Liver (tissue), 9 donors: ENCODE measurements around the gene NR1I3. TPM values are rescaled to one million over a fixed set of nuclear protein-coding genes. Genes with fewer than 3 reads are reported as not detected.

ENCODE experiments used
- DNase-seq: peaks from one replicate; pipeline ENCODE4 v3.0.0-alpha.2; 2017; ENCODE audit warnings: low spot score
- H3K27ac ChIP-seq, 2 donors: one replicate each; pipeline ENCODE4 v1.7.0; 2013; ENCODE audit warnings: inconsistent platforms in 2 of 2, low read length in 2 of 2, control low read depth in 1 of 2, low read depth in 1 of 2, mild to moderate bottlenecking in 1 of 2
- H3K27me3 ChIP-seq, 4 donors: one replicate each; pipeline versions ENCODE4 v1.6.1 to v1.7.0; 2013; ENCODE audit warnings: low read length in 3 of 4, inconsistent platforms in 1 of 4, mild to moderate bottlenecking in 1 of 4, moderate library complexity in 1 of 4; ENCODE audit not compliant: control insufficient read depth in 4 of 4, insufficient read depth in 4 of 4
- H3K36me3 ChIP-seq, 4 donors: one replicate each; pipeline versions ENCODE4 v1.6.1 to v1.7.0; 2013; ENCODE audit warnings: low read length in 3 of 4, mild to moderate bottlenecking in 3 of 4, low read depth in 1 of 4, moderate library complexity in 1 of 4; ENCODE audit not compliant: control insufficient read depth in 4 of 4, insufficient read depth in 3 of 4
- H3K4me1 ChIP-seq, 4 donors: one replicate each; pipeline versions ENCODE4 v1.6.1 to v1.7.0; 2013; ENCODE audit warnings: low read length in 3 of 4, mild to moderate bottlenecking in 3 of 4, moderate library complexity in 1 of 4; ENCODE audit not compliant: control insufficient read depth in 4 of 4, insufficient read depth in 4 of 4
- H3K4me3 ChIP-seq, 3 donors: one replicate each; pipeline versions ENCODE4 v1.6.1 to v1.7.0; 2013; ENCODE audit warnings: low read length in 3 of 3, control low read depth in 1 of 3, low read depth in 1 of 3, mild to moderate bottlenecking in 1 of 3
- H3K9ac ChIP-seq, 2 donors: one replicate each; pipeline ENCODE4 v1.7.0; 2013; ENCODE audit warnings: low read length in 2 of 2, mild to moderate bottlenecking in 2 of 2, moderate library complexity in 2 of 2, control low read depth in 1 of 2, low read depth in 1 of 2
- H3K9me3 ChIP-seq, 4 donors: one replicate each; pipeline versions ENCODE4 v1.6.1 to v1.7.0; 2013; ENCODE audit warnings: low read length in 3 of 4; ENCODE audit not compliant: control insufficient read depth in 4 of 4
- ATF3 ChIP-seq: IDR thresholded peaks from 2 replicates; pipeline ENCODE4 v1.6.1; 2016; ENCODE audit warnings: antibody characterized with exemption
- CTCF ChIP-seq: fragments of 150-350 bp; IDR thresholded peaks from 2 replicates; pipeline ENCODE4 v1.5.1; 2017; ENCODE audit warnings: improper control_type of control experiment, low read depth, low read length; ENCODE audit not compliant: missing input control
- EGR1 ChIP-seq, 2 donors: IDR thresholded peaks; 2 replicates each; pipeline ENCODE4 v1.6.1; 2016 to 2018; ENCODE audit warnings: antibody characterized with exemption in 2 of 2, low read depth in 2 of 2
- FOXA1 ChIP-seq: IDR thresholded peaks from 2 replicates; pipeline ENCODE4 v1.6.1; 2016; ENCODE audit warnings: antibody characterized with exemption
- GABPA ChIP-seq, 2 donors: IDR thresholded peaks in 1 of 2; conservative IDR thresholded peaks in 1 of 2; 2 replicates each; pipeline ENCODE4 v1.6.1; 2016; ENCODE audit warnings: antibody characterized with exemption in 2 of 2, mild to moderate bottlenecking in 1 of 2, moderate library complexity in 1 of 2
- HNF4A ChIP-seq, 2 donors: conservative IDR thresholded peaks; 2 replicates each; pipeline ENCODE4 v1.6.1; 2016; ENCODE audit warnings: antibody characterized with exemption in 2 of 2, mild to moderate bottlenecking in 2 of 2
- HNF4G ChIP-seq: IDR thresholded peaks from 2 replicates; pipeline ENCODE4 v1.6.1; 2016; ENCODE audit warnings: antibody characterized with exemption
- JUND ChIP-seq, 2 donors: IDR thresholded peaks; 2 replicates each; pipeline ENCODE4 v1.6.1; 2016; ENCODE audit warnings: antibody characterized with exemption in 2 of 2
- MAX ChIP-seq: IDR thresholded peaks from 2 replicates; pipeline ENCODE4 v1.6.1; 2016; ENCODE audit warnings: antibody characterized with exemption
- NR2F2 ChIP-seq: IDR thresholded peaks from 2 replicates; pipeline ENCODE4 v1.6.1; 2016; ENCODE audit warnings: antibody characterized with exemption
- RAD21 ChIP-seq, 2 donors: IDR thresholded peaks; 2 replicates each; pipeline ENCODE4 v1.6.1; 2016; ENCODE audit warnings: antibody characterized with exemption in 2 of 2, mild to moderate bottlenecking in 2 of 2
- REST ChIP-seq: IDR thresholded peaks from 2 replicates; pipeline ENCODE4 v1.6.1; 2016; ENCODE audit warnings: antibody characterized with exemption, mild to moderate bottlenecking
- RXRA ChIP-seq, 2 donors: IDR thresholded peaks; 2 replicates each; pipeline ENCODE4 v1.6.1; 2017 to 2018; ENCODE audit warnings: antibody characterized with exemption in 2 of 2, mild to moderate bottlenecking in 1 of 2
- TAF1 ChIP-seq: conservative IDR thresholded peaks from 2 replicates; pipeline ENCODE4 v1.6.1; 2016; ENCODE audit warnings: antibody characterized with exemption, mild to moderate bottlenecking
- YY1 ChIP-seq: IDR thresholded peaks from 2 replicates; pipeline ENCODE4 v1.6.1; 2016; ENCODE audit warnings: antibody characterized with exemption, mild to moderate bottlenecking
- WGBS: extraction: QIAGEN DNeasy Blood & Tissue Kit; methylation state at CpG from one replicate; pipeline ENCODE4 v1.1.7; 2013; 5-methylcytosine and 5-hydroxymethylcytosine counted together
- polyA plus RNA-seq, 2 donors: library from polyadenylated mRNA; stranded (reverse) in 1 of 2; unstranded in 1 of 2; fragments of 200-250 nt in 1 of 2; fragments of >200 nt in 1 of 2; fragmentation: Nextera tagmentation in 1 of 2; extraction: Ambion mirVana in 1 of 2; gene quantifications; one replicate each; pipeline versions ENCODE4 v1.2.1 to v1.2.3, GENCODE V29; 2013 to 2015
- total RNA-seq, 2 donors: library from RNA; depleted of rRNA; stranded (reverse); fragments of >200 nt; gene quantifications; one replicate each; pipeline ENCODE4 v1.2.3, GENCODE V29; 2014
- donor health status: healthy.
- donor health status: healthy.
- donor health status: healthy.
- donor health status: healthy.
- donor health status: healthy.

Gene NR1I3
- total and polyA plus RNA-seq, 4 donors, result 10.4 to 128 (median 47.7) TPM

- TF ChIP-seq EGR1 (IDR thresholded peaks at IDR 0.05; ENCODE audit: low read depth in 2 of 2) (no peak), HNF4A (conservative IDR thresholded peaks at IDR 0.05) (peak in 1 of 2 donors; percentile 6), CTCF (peak; percentile 91), RAD21 (IDR thresholded peaks at IDR 0.05) (peak; percentile 91 to 95), YY1 (no peak), RXRA (IDR thresholded peaks at IDR 0.05) (peak in 1 of 2 donors; percentile 35)
- DNase-seq, result peak; percentile 70
- Histone ChIP-seq H3K9ac (peak overlapping the region in 1 of 2 donors; percentile 28), H3K36me3 (peaks cover 0 to 5% (median under 1%) of the 10 kb centered on the region in 4 donors), H3K4me3 (no peak overlapping the region), H3K4me1 (peaks cover 9 to 30% (median 18%) of the 10 kb centered on the region in 4 donors), H3K9me3 (no peaks in the 10 kb centered on the region), H3K27ac (peak overlapping the region in 1 of 2 donors; percentile 24), H3K27me3 (no peaks in the 10 kb centered on the region)
- WGBS, result 45% methylated on average over 15 of the region's 15 CpGs
Observed at GRCh38 chr1:161192476-161193465, 45.2 kb downstream of the NR1I3 start.

- H3K27ac ChIP-seq, result no peak overlapping the region
- 75% methylated on average over 8 of the region's 8 CpGs for WGBS
- no peaks in the 10 kb centered on the region for H3K27me3 ChIP-seq
- no peak overlapping the region for H3K4me3 ChIP-seq
- H3K4me1 ChIP-seq, result peaks cover 9 to 30% (median 18%) of the 10 kb centered on the region in 4 donors
- H3K36me3 ChIP-seq, result peaks cover 0 to 5% (median under 1%) of the 10 kb centered on the region in 4 donors
- TF ChIP-seq HNF4G (no peak), TAF1 (no peak), GABPA (IDR thresholded peaks at IDR 0.05 in 1 of 2, conservative IDR thresholded peaks at IDR 0.05 in 1 of 2) (no peak), YY1 (no peak), ATF3 (no peak), JUND (IDR thresholded peaks at IDR 0.05) (no peak), HNF4A (conservative IDR thresholded peaks at IDR 0.05) (no peak), NR2F2 (no peak), RXRA (IDR thresholded peaks at IDR 0.05) (no peak), MAX (no peak), FOXA1 (no peak), RAD21 (IDR thresholded peaks at IDR 0.05) (no peak), REST (no peak)
- no peak overlapping the region for H3K9ac ChIP-seq
- no peaks in the 10 kb centered on the region for H3K9me3 ChIP-seq
- DNase-seq, result no peak
Observed at GRCh38 chr1:161191971-161192370, 46.0 kb downstream of the NR1I3 start.
